GM21367 (cell line): Measurements from ENCODE around the gene TSHZ3.

Experiments
- ATAC-seq: cut with Tn5 transposase; IDR thresholded peaks from one replicate; pipeline ENCODE4 v1.9.1; 2021; ENCODE audit not compliant: unreplicated experiment

The TSHZ3 gene

GRCh38 chr19:31268751-31269383 lies 80.4 kb downstream of the TSHZ3 start:
- ATAC-seq = no peak

- ATAC-seq = no peak
Measured at GRCh38 chr19:31266731-31267130, 82.5 kb downstream of the TSHZ3 start.

- ATAC-seq = no peak
Measured at GRCh38 chr19:31266196-31266595, 83.0 kb downstream of the TSHZ3 start.

- no peak for ATAC-seq
Measured at GRCh38 chr19:31264041-31264778, 85.0 kb downstream of the TSHZ3 start.

GRCh38 chr19:31263328-31263727 lies 85.9 kb downstream of the TSHZ3 start:
- no peak for ATAC-seq

- no peak for ATAC-seq
Measured at GRCh38 chr19:31262725-31263191, 86.5 kb downstream of the TSHZ3 start.

GRCh38 chr19:31261603-31262212 lies 87.5 kb downstream of the TSHZ3 start:
- ATAC-seq = no peak

- no peak for ATAC-seq
Measured at GRCh38 chr19:31261019-31261602, 88.1 kb downstream of the TSHZ3 start.

- no peak for ATAC-seq
Measured at GRCh38 chr19:31260171-31260933, 88.9 kb downstream of the TSHZ3 start.

- no peak for ATAC-seq
Measured at GRCh38 chr19:31258211-31259052, 90.8 kb downstream of the TSHZ3 start.

GRCh38 chr19:31257426-31258130 lies 91.7 kb downstream of the TSHZ3 start:
- ATAC-seq = no peak

GRCh38 chr19:31257025-31257424 lies 92.2 kb downstream of the TSHZ3 start:
- ATAC-seq = no peak

GRCh38 chr19:31256593-31256960 lies 92.7 kb downstream of the TSHZ3 start:
- no peak for ATAC-seq

- no peak for ATAC-seq
Measured at GRCh38 chr19:31255831-31256592, 93.2 kb downstream of the TSHZ3 start.

GRCh38 chr19:31255174-31255799 lies 93.9 kb downstream of the TSHZ3 start:
- no peak for ATAC-seq

GRCh38 chr19:31254611-31255010 lies 94.6 kb downstream of the TSHZ3 start:
- no peak for ATAC-seq

- no peak for ATAC-seq
Measured at GRCh38 chr19:31254180-31254551, 95.1 kb downstream of the TSHZ3 start.

- ATAC-seq = no peak
Measured at GRCh38 chr19:31253526-31254179, 95.6 kb downstream of the TSHZ3 start.
